Progenitor cell of endocrine pancreas (in vitro differentiated cells): Measurements from ENCODE around the gene STXBP5. TPM values are rescaled to one million over a fixed set of nuclear protein-coding genes. Genes with fewer than 3 reads are reported as not detected.
A peak's percentile ranks its signal among the peaks of the same experiment; 100 is the strongest.

ENCODE experiments used
- DNase-seq: peaks from one replicate; pipeline ENCODE4 v3.0.0; 2021; ENCODE audit warnings: low spot score; ENCODE audit not compliant: unreplicated experiment
- H3K27ac Mint-ChIP-seq: 2 replicates; pipeline ENCODE4 v1.8.0; 2021; ENCODE audit warnings: mild to moderate bottlenecking, moderate library complexity, mixed read lengths
- H3K27me3 Mint-ChIP-seq: 2 replicates; pipeline ENCODE4 v1.8.0; 2021; ENCODE audit warnings: mixed read lengths
- H3K36me3 Mint-ChIP-seq: 2 replicates; pipeline ENCODE4 v1.8.0; 2022; ENCODE audit warnings: mixed read lengths; ENCODE audit not compliant: insufficient read depth
- H3K4me1 Mint-ChIP-seq: 2 replicates; pipeline ENCODE4 v1.8.0; 2021; ENCODE audit warnings: low read depth, mixed read lengths
- H3K4me3 Mint-ChIP-seq: 2 replicates; pipeline ENCODE4 v1.8.0; 2021; ENCODE audit warnings: low read depth, mild to moderate bottlenecking, moderate library complexity, mixed read lengths
- H3K9me3 Mint-ChIP-seq: 2 replicates; pipeline ENCODE4 v1.8.0; 2021; ENCODE audit warnings: low read depth, mixed read lengths
- CTCF ChIP-seq: fragments of 200-600 bp; sonication (generic); IDR thresholded peaks from one replicate; pipeline ENCODE4 v1.5.0; 2021; ENCODE audit warnings: antibody characterized with exemption, mild to moderate bottlenecking; ENCODE audit not compliant: unreplicated experiment
- total RNA-seq: library from RNA; stranded (reverse); gene quantifications from 2 replicates; pipeline ENCODE4 v1.2.1, GENCODE V29; 2021

Gene STXBP5
- total RNA-seq, 1 donor from 2014 or later: 43.0 TPM

DNA sequence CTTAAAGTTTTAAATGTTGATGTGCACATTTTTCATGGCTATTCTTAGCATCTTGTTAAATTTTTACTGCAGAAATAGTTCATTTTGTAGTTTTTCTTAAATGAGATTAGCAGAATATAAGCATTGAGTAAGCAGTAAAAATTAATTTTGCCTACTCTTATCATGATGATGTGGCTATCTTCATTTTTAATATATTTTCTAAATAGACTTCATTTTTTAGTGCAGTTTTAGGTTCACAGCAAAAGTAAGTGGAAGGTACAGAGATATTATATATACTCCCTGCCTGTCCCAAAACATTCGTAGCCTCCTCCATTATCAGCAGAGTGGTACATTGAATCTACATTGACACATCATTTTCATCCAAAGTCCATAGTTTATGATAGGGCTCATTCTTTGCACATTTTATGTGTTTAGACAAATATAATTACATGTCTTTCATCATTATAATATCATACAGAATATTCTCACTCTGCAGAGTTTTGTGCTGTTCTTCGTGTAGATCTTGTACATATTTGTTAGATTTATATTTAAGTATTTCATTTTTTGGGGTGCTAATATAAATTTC lies 13.7 kb downstream of the STXBP5 start:
- DNase-seq: no peak
- H3K4me3 Mint-ChIP-seq: no peak overlapping the region
- no peak for TF ChIP-seq CTCF
- H3K9me3 Mint-ChIP-seq: no peaks in the 10 kb centered on the region
- peaks cover 18% of the 10 kb centered on the region for H3K36me3 Mint-ChIP-seq
- H3K4me1 Mint-ChIP-seq: peaks cover 19% of the 10 kb centered on the region
- no peaks in the 10 kb centered on the region for H3K27me3 Mint-ChIP-seq
- H3K27ac Mint-ChIP-seq: no peak overlapping the region

DNA sequence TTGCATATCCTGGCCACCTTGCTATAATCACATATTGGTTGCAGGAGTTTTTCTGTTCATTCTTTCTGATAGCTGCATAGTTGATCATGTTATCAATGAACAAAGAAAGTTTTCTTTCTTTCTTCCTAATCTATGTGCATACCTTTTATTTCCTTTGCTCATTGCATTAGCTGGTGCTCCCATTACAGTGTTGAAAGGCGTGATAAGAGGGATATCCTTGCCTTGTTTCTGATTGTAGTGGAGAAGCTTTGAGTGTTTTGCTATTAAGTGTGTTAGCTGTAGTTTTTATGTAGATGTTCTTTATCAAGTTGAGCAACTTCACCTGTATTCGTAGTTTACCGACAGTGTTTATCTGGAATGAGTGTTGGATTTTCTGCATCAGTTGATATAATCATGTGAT lies 14.6 kb downstream of the STXBP5 start:
- no peaks in the 10 kb centered on the region for H3K9me3 Mint-ChIP-seq
- no peak for DNase-seq
- peak overlapping the region; percentile 82 for H3K27ac Mint-ChIP-seq
- peaks cover 17% of the 10 kb centered on the region for H3K4me1 Mint-ChIP-seq
- no peaks in the 10 kb centered on the region for H3K27me3 Mint-ChIP-seq
- peaks cover 20% of the 10 kb centered on the region for H3K36me3 Mint-ChIP-seq
- TF ChIP-seq CTCF: no peak
- no peak overlapping the region for H3K4me3 Mint-ChIP-seq

DNA sequence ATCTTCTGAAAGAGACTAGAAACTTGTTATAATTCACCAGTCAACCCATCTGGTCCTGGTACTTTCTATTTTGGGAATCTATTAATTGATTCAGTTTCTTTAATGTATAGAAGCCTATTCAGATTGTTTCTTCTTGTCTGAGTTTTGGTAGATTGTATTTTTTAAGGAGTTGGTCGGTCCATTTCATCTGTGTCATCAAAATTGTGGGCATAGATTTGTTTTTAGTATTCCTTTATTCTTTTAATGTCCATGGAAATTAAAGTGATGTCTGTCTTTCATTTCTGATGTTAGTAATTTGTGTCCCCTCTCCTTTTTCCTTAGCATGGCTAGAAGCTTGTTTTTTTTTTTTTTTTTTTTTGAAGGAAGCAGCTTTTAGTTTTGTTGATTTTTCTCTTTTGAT lies 15.2 kb downstream of the STXBP5 start:
- peaks cover 16% of the 10 kb centered on the region for H3K4me1 Mint-ChIP-seq
- TF ChIP-seq CTCF: no peak
- H3K27ac Mint-ChIP-seq: no peak overlapping the region
- no peak overlapping the region for H3K4me3 Mint-ChIP-seq
- DNase-seq: no peak
- H3K27me3 Mint-ChIP-seq: no peaks in the 10 kb centered on the region
- peaks cover 21% of the 10 kb centered on the region for H3K36me3 Mint-ChIP-seq
- H3K9me3 Mint-ChIP-seq: no peaks in the 10 kb centered on the region

GRCh38 chr6:147220345-147220744 lies 16.1 kb downstream of the STXBP5 start:
- Mint-ChIP-seq H3K9me3 (no peaks in the 10 kb centered on the region), H3K27me3 (no peaks in the 10 kb centered on the region), H3K27ac (no peak overlapping the region), H3K4me3 (no peak overlapping the region), H3K36me3 (peaks cover 23% of the 10 kb centered on the region), H3K4me1 (peaks cover 16% of the 10 kb centered on the region)
- no peak for DNase-seq
- TF ChIP-seq CTCF: no peak

- Mint-ChIP-seq H3K36me3 (peaks cover 23% of the 10 kb centered on the region), H3K4me3 (no peak overlapping the region), H3K27ac (no peak overlapping the region), H3K27me3 (no peaks in the 10 kb centered on the region), H3K4me1 (peaks cover 16% of the 10 kb centered on the region), H3K9me3 (no peaks in the 10 kb centered on the region)
- no peak for TF ChIP-seq CTCF
- no peak for DNase-seq
Measured at GRCh38 chr6:147221739-147222138, 17.5 kb downstream of the STXBP5 start.
